HG03095 (cell line): ENCODE data around the gene C1QTNF1.

Experiments
- ATAC-seq: cut with Tn5 transposase; IDR thresholded peaks from one replicate; pipeline ENCODE4 v1.9.1; 2021; ENCODE audit warnings: moderate library complexity; ENCODE audit not compliant: unreplicated experiment

The C1QTNF1 gene

GRCh38 chr17:79023886-79024771, at the start of gene C1QTNF1:
Gene C1QTNF1 (plus strand): TSS chr17:79024169. CDS start chr17:79043969, 19,800 bp downstream.
- ATAC-seq = no peak

- ATAC-seq = no peak
Observed at GRCh38 chr17:78974635-78975591, 49.1 kb upstream of the C1QTNF1 start.

GRCh38 chr17:78976907-78977680, 46.9 kb upstream of the C1QTNF1 start:
- no peak for ATAC-seq

- no peak for ATAC-seq
Observed at GRCh38 chr17:78977681-78977943, 46.4 kb upstream of the C1QTNF1 start.

GRCh38 chr17:78977997-78978973, 45.7 kb upstream of the C1QTNF1 start:
- ATAC-seq = no peak

GRCh38 chr17:78979780-78980623, 44.0 kb upstream of the C1QTNF1 start, which contains the start of gene LGALS3BP:
Gene LGALS3BP (minus strand): TSS chr17:78979923. CDS start chr17:78977191, 2,732 bp downstream.
- ATAC-seq = no peak

GRCh38 chr17:78980624-78980972, 43.4 kb upstream of the C1QTNF1 start:
- no peak for ATAC-seq

GRCh38 chr17:78981010-78981888, 42.7 kb upstream of the C1QTNF1 start:
- no peak for ATAC-seq

GRCh38 chr17:78985395-78985794, 38.6 kb upstream of the C1QTNF1 start:
- no peak for ATAC-seq

- ATAC-seq = no peak
Observed at GRCh38 chr17:78986048-78986648, 37.8 kb upstream of the C1QTNF1 start.

GRCh38 chr17:78986649-78987328, 37.2 kb upstream of the C1QTNF1 start:
- ATAC-seq = no peak

GRCh38 chr17:78988152-78988551, 35.8 kb upstream of the C1QTNF1 start:
- ATAC-seq = no peak

GRCh38 chr17:78990349-78991016, 33.5 kb upstream of the C1QTNF1 start:
- ATAC-seq = no peak

GRCh38 chr17:78991017-78991738, 32.8 kb upstream of the C1QTNF1 start:
- no peak for ATAC-seq

- no peak for ATAC-seq
Observed at GRCh38 chr17:78991906-78992532, 31.9 kb upstream of the C1QTNF1 start.
